Measurements from ENCODE around the gene SNF8. TPM values are rescaled to one million over a fixed set of nuclear protein-coding genes. Genes with fewer than 3 reads are reported as not detected.

The SNF8 gene
- total and polyA plus RNA-seq, 9 of the 15 experiments (the other 6 are each of a cell fraction or from before 2014, with no cell fraction given), result 6.9 to 149 (median 117) TPM

- TF ChIP-seq ZMIZ1 (IDR thresholded peaks at IDR 0.05; ENCODE audit: low read depth in 2 of 2, low read length in 2 of 2) (peak in 1 of 2 experiments; percentile 55; a peak in 1 of 4 replicates), TAF1 (IDR thresholded peaks at IDR 0.05; ENCODE audit: control insufficient read depth, extremely low read depth, insufficient read depth, low read length, severe bottlenecking) (peak; percentile 96), SMC3 (conservative IDR thresholded peaks at IDR 0.05; ENCODE audit: insufficient read depth, low read depth, low read length) (no peak), AFF4 (CRISPR knock-in tag; IDR thresholded peaks at IDR 0.05) (0 out of 2 replicates have a peak, but pooled peaks have one; percentile 54), HDAC1 (IDR thresholded peaks at IDR 0.05) (peak in 1 of 2 experiments; percentile 86; a peak in 2 of 4 replicates)
Observed at GRCh38 chr17:48908047-48908843, 36.4 kb downstream of the SNF8 start, which contains the start of gene UBE2Z (continued).
